RWPE2 (cell line): ENCODE measurements around the gene CEP72.

ENCODE experiments used
- ATAC-seq: fragments of 200-7000 bp; cut with Tn5 transposase; 3 replicates; pipeline ENCODE4 v1.9.1; 2021; ENCODE audit warnings: low read depth
- DNase-seq: peaks from one replicate; pipeline ENCODE4 v3.0.0-alpha.2; 2020; ENCODE audit warnings: low spot score
- H3K27ac ChIP-seq: fragments of 450-650 bp; 2 replicates; pipeline ENCODE4 v1.5.1; 2017; ENCODE audit warnings: mild to moderate bottlenecking; ENCODE audit not compliant: poor library complexity, severe bottlenecking
- H3K27me3 ChIP-seq: fragments of 250-450 bp; sonication (Bioruptor Pico); 2 replicates; pipeline ENCODE4 v1.5.1; 2021; ENCODE audit warnings: mild to moderate bottlenecking, moderate library complexity; ENCODE audit not compliant: insufficient read depth, poor library complexity, severe bottlenecking
- H3K36me3 ChIP-seq: fragments of 250-450 bp; sonication (Bioruptor Pico); 2 replicates; pipeline ENCODE4 v1.5.1; 2020; ENCODE audit warnings: low read depth, mild to moderate bottlenecking, moderate library complexity
- H3K4me1 ChIP-seq: fragments of 250-450 bp; sonication (Bioruptor Pico); 2 replicates; pipeline ENCODE4 v1.5.1; 2021; ENCODE audit warnings: mild to moderate bottlenecking, moderate library complexity; ENCODE audit not compliant: insufficient read depth, poor library complexity, severe bottlenecking
- H3K4me3 ChIP-seq: fragments of 250-450 bp; sonication (Bioruptor Pico); 2 replicates; pipeline ENCODE4 v1.5.1; 2021; ENCODE audit warnings: mild to moderate bottlenecking, moderate library complexity; ENCODE audit not compliant: severe bottlenecking
- H3K9me3 ChIP-seq: fragments of 250-450 bp; sonication (Bioruptor Pico); 2 replicates; pipeline ENCODE4 v1.5.1; 2021; ENCODE audit warnings: mild to moderate bottlenecking, moderate library complexity; ENCODE audit not compliant: severe bottlenecking
- CTCF ChIP-seq: fragments of 450-650 bp; IDR thresholded peaks from one replicate; pipeline ENCODE4 v1.5.1; 2017; ENCODE audit warnings: mild to moderate bottlenecking, moderate library complexity; ENCODE audit not compliant: poor library complexity, severe bottlenecking

CEP72 gene

GRCh38 chr5:665541-665955, 53.4 kb downstream of the CEP72 start:
- no peak for DNase-seq
- H3K27me3 ChIP-seq, result no peaks in the 10 kb centered on the region
- peaks cover 24% of the 10 kb centered on the region for H3K36me3 ChIP-seq

DNA sequence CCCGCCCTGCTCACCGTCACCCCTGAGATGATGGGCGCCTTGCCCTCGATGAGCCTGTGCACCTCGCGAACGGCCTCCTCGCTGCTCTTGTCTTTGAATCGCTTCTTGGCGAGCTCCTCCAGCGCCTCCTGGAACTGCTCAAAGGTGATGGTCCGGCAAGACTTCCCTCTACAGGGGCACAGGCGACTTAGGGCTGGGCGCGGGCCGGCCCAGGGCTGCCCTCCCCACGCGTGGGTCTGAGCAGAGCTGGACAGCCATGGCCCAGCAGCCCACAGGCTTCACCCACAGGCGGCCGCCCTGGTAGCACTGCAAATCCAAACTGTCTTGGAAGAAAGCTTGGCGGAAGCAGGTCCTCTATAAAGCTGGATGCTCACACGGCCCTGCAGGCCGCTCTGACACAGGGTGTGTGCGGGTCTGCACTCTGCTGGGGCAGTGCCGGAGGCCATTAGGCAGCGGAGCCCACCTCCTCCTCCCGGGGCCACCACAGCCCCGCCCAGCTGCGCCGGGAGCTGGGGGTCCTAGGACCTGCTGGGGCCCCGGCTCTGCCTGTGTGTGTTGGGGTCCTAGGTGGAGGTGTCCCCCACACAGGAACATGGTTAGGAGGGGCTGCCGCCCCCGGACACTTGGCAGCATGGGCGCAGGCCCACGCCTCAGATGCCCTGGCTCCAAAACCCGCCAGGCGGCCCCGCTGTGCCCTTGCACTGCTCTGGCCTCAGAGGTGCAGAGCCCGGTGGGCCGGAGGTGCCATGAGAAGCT, 54.0 kb downstream of the CEP72 start:
- TF ChIP-seq CTCF, result no peak
- ATAC-seq, result no peak
- H3K4me3 ChIP-seq, result no peak overlapping the region
- H3K36me3 ChIP-seq, result peaks cover 21% of the 10 kb centered on the region
- H3K9me3 ChIP-seq, result no peaks in the 10 kb centered on the region
- DNase-seq, result no peak
- no peak overlapping the region for H3K27ac ChIP-seq
- no peaks in the 10 kb centered on the region for H3K4me1 ChIP-seq
- no peaks in the 10 kb centered on the region for H3K27me3 ChIP-seq

More at GRCh38 chr5:665541-665955, 53.4 kb downstream of the CEP72 start:
- Histone ChIP-seq H3K4me3 (no peak overlapping the region), H3K27ac (no peak overlapping the region), H3K4me1 (no peaks in the 10 kb centered on the region), H3K9me3 (no peaks in the 10 kb centered on the region)
- no peak for TF ChIP-seq CTCF
- ATAC-seq, result no peak

GRCh38 chr5:666816-667498, 54.8 kb downstream of the CEP72 start:
- no peak for TF ChIP-seq CTCF
- no peaks in the 10 kb centered on the region for H3K9me3 ChIP-seq
- no peak for DNase-seq
- peaks cover 2% of the 10 kb centered on the region for H3K27me3 ChIP-seq
- no peaks in the 10 kb centered on the region for H3K4me1 ChIP-seq
- ATAC-seq, result no peak
- H3K36me3 ChIP-seq, result peaks cover 21% of the 10 kb centered on the region
- H3K4me3 ChIP-seq, result no peak overlapping the region
- H3K27ac ChIP-seq, result no peak overlapping the region

DNA sequence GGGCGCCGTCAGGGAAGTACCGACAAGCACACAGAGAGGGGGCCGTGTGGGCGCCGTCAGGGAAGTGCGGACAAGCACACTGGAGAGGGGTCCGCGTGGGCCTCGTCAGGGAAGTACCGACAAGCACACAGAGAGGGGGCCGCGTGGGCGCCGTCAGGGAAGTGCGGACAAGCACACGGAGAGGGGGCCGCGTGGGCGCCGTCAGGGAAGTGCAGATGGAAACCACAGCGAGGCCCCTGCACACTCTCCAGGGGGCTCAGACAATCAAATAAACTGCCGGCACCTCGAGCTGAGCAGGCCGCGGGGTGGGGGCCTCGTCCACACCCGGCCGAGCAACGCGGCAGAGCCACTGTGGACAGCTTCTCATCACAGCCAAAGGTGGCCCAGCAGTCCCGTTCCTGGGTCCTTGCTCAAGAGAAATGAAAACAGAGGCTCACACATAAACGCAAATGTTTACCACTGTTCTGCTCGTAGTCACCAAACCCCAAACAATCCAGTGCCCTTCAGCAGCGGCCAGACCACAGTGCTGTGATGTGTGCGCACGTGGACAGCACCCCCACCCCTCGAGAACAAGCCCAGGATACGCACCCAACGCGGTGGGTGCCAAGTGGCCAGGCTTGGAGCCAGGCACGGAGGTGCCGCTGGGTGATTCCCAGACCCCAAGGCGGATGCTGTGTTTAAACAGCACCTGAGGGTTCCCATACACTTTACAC, 56.3 kb downstream of the CEP72 start:
- Histone ChIP-seq H3K9me3 (no peaks in the 10 kb centered on the region), H3K4me1 (peaks cover 4% of the 10 kb centered on the region), H3K27me3 (peaks cover 17% of the 10 kb centered on the region), H3K4me3 (no peak overlapping the region), H3K27ac (no peak overlapping the region), H3K36me3 (peaks cover 15% of the 10 kb centered on the region)
- no peak for ATAC-seq
- no peak for DNase-seq
- no peak for TF ChIP-seq CTCF
